ENCODE results near the gene SLC25A47. TPM values are rescaled to one million over a fixed set of nuclear protein-coding genes. Genes with fewer than 3 reads are reported as not detected.

SLC25A47 gene
- total RNA-seq, 1 experiment from 2014 or later, result 0.13 TPM

GRCh38 chr14:100346306-100347091 lies 23.4 kb downstream of the SLC25A47 start:
- TF ChIP-seq, protein P1, sequence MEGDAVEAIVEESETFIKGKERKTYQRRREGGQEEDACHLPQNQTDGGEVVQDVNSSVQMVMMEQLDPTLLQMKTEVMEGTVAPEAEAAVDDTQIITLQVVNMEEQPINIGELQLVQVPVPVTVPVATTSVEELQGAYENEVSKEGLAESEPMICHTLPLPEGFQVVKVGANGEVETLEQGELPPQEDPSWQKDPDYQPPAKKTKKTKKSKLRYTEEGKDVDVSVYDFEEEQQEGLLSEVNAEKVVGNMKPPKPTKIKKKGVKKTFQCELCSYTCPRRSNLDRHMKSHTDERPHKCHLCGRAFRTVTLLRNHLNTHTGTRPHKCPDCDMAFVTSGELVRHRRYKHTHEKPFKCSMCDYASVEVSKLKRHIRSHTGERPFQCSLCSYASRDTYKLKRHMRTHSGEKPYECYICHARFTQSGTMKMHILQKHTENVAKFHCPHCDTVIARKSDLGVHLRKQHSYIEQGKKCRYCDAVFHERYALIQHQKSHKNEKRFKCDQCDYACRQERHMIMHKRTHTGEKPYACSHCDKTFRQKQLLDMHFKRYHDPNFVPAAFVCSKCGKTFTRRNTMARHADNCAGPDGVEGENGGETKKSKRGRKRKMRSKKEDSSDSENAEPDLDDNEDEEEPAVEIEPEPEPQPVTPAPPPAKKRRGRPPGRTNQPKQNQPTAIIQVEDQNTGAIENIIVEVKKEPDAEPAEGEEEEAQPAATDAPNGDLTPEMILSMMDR (conservative IDR thresholded peaks at IDR 0.05), result no peak
- no peak overlapping the region for H2BK20ac ChIP-seq (ENCODE audit: low read depth, low read length, poor library complexity, severe bottlenecking)
- H3K23me2 ChIP-seq (ENCODE audit: insufficient read length, low read depth, low read length, poor library complexity, severe bottlenecking), result no peaks in the 10 kb centered on the region
- Mint-ChIP-seq H3K4me1 (no peaks in the 10 kb centered on the region), H3K36me3 (ENCODE audit: insufficient read depth in 1 of 3, low read depth in 3 of 3) (peaks cover 50 to 70% (median 67%) of the 10 kb centered on the region in 3 experiments), H3K9me3 (no peaks in the 10 kb centered on the region; a peak in 2 of 5 replicates), H3K4me3 (no peak overlapping the region), H3K27ac (no peak overlapping the region; a peak in 1 of 7 replicates), H3K27me3 (ENCODE audit: low read depth) (no peaks in the 10 kb centered on the region)
- no peak overlapping the region for H3K23ac ChIP-seq (ENCODE audit: insufficient read length, low read depth, low read length)
- no peak overlapping the region for H3K56ac ChIP-seq (ENCODE audit: insufficient read length, low read depth, low read length)
- no peak overlapping the region for H2AK5ac ChIP-seq (ENCODE audit: insufficient read length, low read length)
- H3K18ac ChIP-seq (ENCODE audit: insufficient read length, low read depth, low read length), result no peak overlapping the region
- no peak overlapping the region for H2BK120ac ChIP-seq (ENCODE audit: low read depth, low read length, poor library complexity, severe bottlenecking)
- no peak overlapping the region for H3K14ac ChIP-seq (ENCODE audit: insufficient read depth, low read length)
- H3K9ac ChIP-seq (ENCODE audit: extremely low read depth, insufficient read length, low read length), result no peak overlapping the region
- no peak overlapping the region for H2BK15ac ChIP-seq (ENCODE audit: low read depth, low read length)
- H4K20me1 ChIP-seq (ENCODE audit: control insufficient read depth, insufficient read depth, insufficient read length), result no peaks in the 10 kb centered on the region
- H2BK5ac ChIP-seq (ENCODE audit: insufficient read length, low read length), result no peak overlapping the region
- H3K4me2 ChIP-seq (ENCODE audit: insufficient read depth, insufficient read length, low read length), result no peak overlapping the region
- H4K8ac ChIP-seq (replicated peaks; ENCODE audit: insufficient read length, low read depth, low read length), result no peak overlapping the region
- H3K79me2 ChIP-seq (ENCODE audit: insufficient read depth, low read length), result no peaks in the 10 kb centered on the region
- H3K27ac ChIP-seq (ENCODE audit: insufficient read length, low read depth, low read length), result no peak overlapping the region
- no peak overlapping the region for H4K5ac ChIP-seq (ENCODE audit: insufficient read length, low read depth, low read length)
- H3K79me1 ChIP-seq (ENCODE audit: insufficient read depth, low read depth, low read length, poor library complexity, severe bottlenecking), result no peaks in the 10 kb centered on the region
- no peak overlapping the region for H4K91ac ChIP-seq (ENCODE audit: insufficient read length, low read depth, low read length)
- no peak overlapping the region for H2BK12ac ChIP-seq (ENCODE audit: insufficient read length, low read depth, low read length)
- no peaks in the 10 kb centered on the region for H3K4me1 ChIP-seq (ENCODE audit: insufficient read depth, low read length)
- DNase-seq, result no peak
- no peak overlapping the region for H2AFZ ChIP-seq (ENCODE audit: low read length)
- H3K27me3 ChIP-seq (ENCODE audit: insufficient read depth, low read length), result no peaks in the 10 kb centered on the region
- H3T11ph ChIP-seq (ENCODE audit: low read length), result no peak overlapping the region
- no CpG with 5 or more reads among the region's 12 CpGs for WGBS (ENCODE audit: extremely low coverage, insufficient read length, low lambda C conversion rate)
- H3K4ac ChIP-seq (ENCODE audit: low read depth, low read length), result no peak overlapping the region
- no peaks in the 10 kb centered on the region for H3K9me3 ChIP-seq (ENCODE audit: control insufficient read depth, low read depth, low read length)
